ENCODE results near the gene PLA2G3.

PLA2G3 gene

DNA sequence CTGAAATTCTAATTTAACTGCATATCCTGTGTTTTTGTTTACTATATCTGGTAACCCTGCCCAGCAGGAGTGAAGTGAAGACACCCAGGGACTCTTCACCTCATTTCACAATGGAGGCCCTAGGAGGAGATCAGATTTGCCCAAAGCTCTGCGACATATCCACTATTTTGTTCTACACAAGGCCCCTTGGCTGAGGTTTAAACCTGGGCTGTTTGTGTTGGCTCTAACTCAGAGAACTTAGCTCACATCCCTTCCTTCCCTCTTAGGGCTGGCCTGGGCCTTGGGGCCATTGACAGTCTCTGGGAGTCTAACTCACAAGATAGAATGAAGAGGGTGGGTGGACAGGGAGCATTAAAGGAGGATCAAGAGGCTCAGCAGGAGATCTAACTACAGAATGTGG is 8.2 kb upstream of the PLA2G3 start:
- in situ Hi-C loops (cut with MboI; ENCODE audit: low sequenced_read_pairs): no loop called here

DNA sequence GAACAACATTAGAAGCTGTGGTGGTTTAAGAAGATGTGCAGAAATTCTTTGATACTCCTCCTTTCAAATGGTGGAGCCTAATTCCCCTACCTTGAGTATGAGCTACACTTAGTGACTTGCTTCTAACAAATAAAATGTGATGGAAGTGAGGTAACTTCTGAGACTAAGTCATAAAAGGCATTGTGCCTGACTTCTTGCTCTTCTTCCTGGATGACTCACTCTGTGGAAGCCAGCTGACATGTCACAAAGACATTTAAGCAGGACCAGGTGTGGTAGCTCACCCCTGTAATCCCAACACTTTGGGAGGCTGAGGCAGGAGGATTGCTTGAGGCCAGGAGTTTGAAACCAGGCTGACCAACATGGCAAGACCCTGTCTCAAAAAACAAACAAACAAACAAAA is 3.9 kb upstream of the PLA2G3 start:
- in situ Hi-C loops (cut with MboI; ENCODE audit: low sequenced_read_pairs): no loop called here

DNA sequence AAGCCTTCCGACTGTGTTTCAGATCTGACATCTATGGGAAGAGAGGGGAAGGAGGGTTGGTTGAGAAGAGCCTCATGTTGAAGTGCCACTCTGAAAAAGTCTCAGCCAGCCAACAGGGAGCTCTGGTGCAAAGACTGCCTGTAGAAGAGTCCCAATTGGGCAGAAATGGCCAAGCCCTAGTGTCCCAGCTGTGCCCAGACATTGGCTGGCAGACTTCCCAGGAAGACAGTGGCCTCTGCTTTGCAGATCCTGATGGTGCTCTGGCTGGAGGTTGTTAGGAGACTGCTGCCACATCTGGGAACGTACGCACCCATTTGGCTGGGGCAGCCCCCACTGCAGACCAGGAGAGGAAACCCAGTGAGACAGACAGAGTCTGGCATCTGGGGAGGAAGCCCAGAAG is 3.2 kb upstream of the PLA2G3 start:
- in situ Hi-C loops (cut with MboI; ENCODE audit: low sequenced_read_pairs): no loop called here

GRCh38 chr22:31143038-31143437 is 2.7 kb upstream of the PLA2G3 start:
- in situ Hi-C loops (cut with MboI; ENCODE audit: low sequenced_read_pairs): no loop called here

- in situ Hi-C loops (cut with MboI; ENCODE audit: low sequenced_read_pairs): no loop called here
Observed at GRCh38 chr22:31142285-31142684, 2.0 kb upstream of the PLA2G3 start.

GRCh38 chr22:31141551-31141950 is 1.2 kb upstream of the PLA2G3 start:
- in situ Hi-C loops (cut with MboI; ENCODE audit: low sequenced_read_pairs): no loop called here

GRCh38 chr22:31140746-31141145 is 438 bp upstream of the PLA2G3 start:
- in situ Hi-C loops (cut with MboI; ENCODE audit: low sequenced_read_pairs): no loop called here

- in situ Hi-C loops (cut with MboI; ENCODE audit: low sequenced_read_pairs): no loop called here
Observed at GRCh38 chr22:31139066-31139465, 1.2 kb downstream of the PLA2G3 start.

DNA sequence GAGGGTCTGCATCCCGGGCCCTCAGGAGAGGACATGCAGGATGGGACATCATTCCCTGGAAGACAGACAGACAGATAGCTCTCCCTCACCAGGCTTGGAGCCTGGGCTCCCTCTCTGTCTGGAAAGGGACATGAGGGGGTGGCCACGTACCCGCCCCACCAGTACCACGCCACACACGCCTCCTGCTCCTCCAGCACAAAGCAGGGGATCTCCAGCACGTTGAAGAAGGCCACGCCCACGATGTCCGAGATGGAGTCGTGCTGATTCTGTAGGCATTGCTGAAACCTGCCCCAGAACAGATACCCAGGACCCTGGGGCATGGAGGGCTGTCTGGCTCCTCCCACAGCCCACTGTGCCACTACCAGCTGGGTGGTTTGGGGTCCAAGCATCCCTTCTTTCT is 2.2 kb downstream of the PLA2G3 start:
- in situ Hi-C loops (cut with MboI; ENCODE audit: low sequenced_read_pairs): no loop called here

DNA sequence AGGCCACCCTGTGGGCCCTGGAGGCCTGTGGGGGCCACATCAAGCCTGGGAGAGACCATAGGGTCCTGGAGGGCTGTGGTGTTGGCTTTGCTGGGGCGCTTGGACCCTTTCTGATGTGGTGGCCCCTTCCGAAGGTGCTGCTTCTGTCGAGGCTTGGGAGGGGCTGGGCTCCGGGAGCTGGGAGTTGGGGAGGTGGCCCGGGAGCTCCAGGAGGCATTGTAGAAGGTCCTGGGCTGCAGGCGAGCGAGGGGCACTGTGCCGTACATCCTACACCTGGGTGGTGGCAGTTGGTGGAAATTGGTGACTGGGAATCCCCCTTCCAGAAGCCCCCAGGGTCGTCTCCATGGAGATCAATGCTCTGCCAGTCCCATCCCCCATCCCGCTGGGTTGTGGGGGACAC is 2.6 kb downstream of the PLA2G3 start:
- in situ Hi-C loops (cut with MboI; ENCODE audit: low sequenced_read_pairs): no loop called here

DNA sequence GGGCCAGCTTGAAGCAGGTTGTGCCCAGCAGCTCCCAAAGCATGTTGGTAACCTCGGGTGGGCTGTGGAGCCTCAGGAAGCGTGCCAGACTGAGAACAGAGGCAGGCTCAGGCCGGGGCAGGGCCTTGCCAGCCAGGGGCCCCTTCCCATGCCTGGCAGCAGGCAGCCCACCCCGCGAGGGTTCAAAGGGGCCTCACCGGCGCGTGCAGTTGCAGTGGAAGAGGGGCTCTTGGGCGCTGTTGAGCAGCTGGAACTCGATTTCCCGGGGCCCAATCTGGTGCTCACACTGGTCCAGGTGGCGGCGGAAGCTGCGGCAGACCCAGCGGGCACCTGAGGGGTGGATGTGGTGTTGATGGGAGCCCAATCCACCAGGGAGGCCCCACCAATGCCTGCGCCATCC is 3.6 kb downstream of the PLA2G3 start:
- in situ Hi-C loops (cut with MboI; ENCODE audit: low sequenced_read_pairs): no loop called here

DNA sequence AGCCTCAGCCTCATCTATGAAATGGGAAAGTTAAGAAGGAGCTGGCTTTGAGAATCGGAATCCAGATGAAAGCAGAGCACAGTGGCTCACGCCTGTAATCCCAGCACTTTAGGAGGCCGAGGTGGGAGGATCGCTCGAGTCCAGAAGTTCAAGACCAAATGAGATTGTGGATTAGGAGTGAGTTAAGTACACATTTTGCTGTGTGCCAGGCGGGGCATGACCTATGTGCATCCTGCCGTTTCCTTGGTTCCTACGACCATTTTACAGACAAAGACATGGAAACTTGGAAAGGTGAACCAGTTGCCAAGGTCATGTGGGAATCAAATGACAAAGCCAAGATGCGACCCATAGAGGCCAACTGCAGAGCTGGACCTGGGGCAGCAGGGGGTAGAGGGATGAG is 4.2 kb downstream of the PLA2G3 start:
- in situ Hi-C loops (cut with MboI; ENCODE audit: low sequenced_read_pairs): no loop called here

- in situ Hi-C loops (cut with MboI; ENCODE audit: low sequenced_read_pairs): no loop called here
Observed at GRCh38 chr22:31135706-31136105, 4.6 kb downstream of the PLA2G3 start.

GRCh38 chr22:31134688-31135087 is 5.6 kb downstream of the PLA2G3 start:
- in situ Hi-C loops (cut with MboI; ENCODE audit: low sequenced_read_pairs): no loop called here

- in situ Hi-C loops (cut with MboI; ENCODE audit: low sequenced_read_pairs): no loop called here
Observed at GRCh38 chr22:31133911-31134310, 6.4 kb downstream of the PLA2G3 start.

DNA sequence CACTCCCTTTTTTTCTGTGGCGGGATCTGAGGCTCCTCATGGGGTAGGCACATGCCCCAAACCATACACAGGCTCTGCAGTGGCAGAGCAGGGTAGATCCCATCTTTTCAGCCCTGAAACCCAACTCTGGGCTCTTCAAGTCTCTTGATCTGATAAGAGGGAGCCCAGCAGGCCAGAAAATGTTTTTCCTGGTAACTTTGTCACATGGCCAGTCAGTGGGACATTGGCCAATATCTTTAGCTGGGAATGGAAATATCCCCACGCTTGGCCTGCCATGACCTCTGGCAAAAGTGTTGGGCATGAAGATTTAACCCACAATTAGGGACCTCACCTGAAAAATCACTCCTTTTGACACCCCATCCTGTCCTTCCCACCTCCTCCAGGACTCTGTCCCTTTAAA is 9.4 kb downstream of the PLA2G3 start:
- in situ Hi-C loops (cut with MboI; ENCODE audit: low sequenced_read_pairs): no loop called here

GRCh38 chr22:31128156-31128555 is 12.2 kb downstream of the PLA2G3 start:
- in situ Hi-C loops (cut with MboI; ENCODE audit: low sequenced_read_pairs): no loop called here

DNA sequence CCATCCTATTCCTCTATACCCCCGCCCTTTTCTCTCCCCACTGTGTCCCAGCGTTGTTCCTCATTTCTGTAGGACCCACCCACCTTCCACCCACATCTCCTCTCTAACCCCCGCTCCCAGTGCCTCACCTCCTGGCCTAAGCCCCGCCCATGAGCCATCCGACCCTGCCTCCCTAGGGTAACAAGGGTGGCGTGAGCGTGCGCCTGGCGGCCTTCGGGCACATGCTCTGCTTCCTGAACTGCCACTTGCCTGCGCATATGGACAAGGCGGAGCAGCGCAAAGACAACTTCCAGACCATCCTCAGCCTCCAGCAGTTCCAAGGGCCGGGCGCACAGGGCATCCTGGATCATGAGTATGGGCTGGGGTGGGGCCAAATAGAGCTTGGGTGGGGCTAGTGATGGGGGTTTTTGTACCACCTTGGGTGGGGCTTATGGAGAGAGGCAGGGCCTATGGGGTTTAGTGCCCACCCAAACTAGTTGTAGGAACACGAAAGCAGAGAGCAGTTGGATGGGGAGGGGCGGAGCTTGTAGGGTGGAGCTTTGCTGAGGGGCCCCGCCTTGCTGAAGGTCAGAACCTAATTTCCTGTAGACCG is 13.0 kb downstream of the PLA2G3 start:
- in situ Hi-C loops (cut with MboI; ENCODE audit: low sequenced_read_pairs): no loop called here

- in situ Hi-C loops (cut with MboI; ENCODE audit: low sequenced_read_pairs): no loop called here
Observed at GRCh38 chr22:31126869-31127175, 13.5 kb downstream of the PLA2G3 start.

DNA sequence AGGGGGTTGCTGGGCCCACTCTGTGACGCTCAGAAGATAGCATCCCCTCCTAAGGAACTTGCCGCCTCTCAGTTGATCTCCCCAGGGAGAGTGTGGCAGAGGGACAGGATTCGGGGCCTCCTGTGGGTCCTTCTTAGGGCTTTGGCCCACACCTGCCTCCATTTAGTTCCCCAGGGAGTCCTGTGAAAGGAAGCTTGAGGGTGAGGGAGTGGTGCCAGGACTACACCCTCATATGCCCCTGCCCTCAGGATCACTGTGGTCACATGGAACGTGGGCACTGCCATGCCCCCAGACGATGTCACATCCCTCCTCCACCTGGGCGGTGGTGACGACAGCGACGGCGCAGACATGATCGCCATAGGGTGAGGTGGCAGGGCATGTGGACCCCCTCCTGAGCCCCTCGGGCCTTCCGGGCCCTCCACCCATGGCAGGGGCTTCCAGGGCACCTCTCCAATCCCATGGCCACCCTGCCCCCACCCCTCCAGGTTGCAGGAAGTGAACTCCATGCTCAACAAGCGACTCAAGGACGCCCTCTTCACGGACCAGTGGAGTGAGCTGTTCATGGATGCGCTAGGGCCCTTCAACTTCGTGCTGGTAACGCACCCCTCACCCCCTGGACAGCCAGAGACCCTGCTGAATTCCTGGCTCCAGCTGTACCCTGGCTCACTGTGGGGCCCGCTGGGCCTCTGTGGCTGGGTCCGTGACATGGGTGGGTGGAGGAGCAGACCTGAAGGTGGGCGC is 14.0 kb downstream of the PLA2G3 start:
- in situ Hi-C loops (cut with MboI; ENCODE audit: low sequenced_read_pairs): no loop called here

DNA sequence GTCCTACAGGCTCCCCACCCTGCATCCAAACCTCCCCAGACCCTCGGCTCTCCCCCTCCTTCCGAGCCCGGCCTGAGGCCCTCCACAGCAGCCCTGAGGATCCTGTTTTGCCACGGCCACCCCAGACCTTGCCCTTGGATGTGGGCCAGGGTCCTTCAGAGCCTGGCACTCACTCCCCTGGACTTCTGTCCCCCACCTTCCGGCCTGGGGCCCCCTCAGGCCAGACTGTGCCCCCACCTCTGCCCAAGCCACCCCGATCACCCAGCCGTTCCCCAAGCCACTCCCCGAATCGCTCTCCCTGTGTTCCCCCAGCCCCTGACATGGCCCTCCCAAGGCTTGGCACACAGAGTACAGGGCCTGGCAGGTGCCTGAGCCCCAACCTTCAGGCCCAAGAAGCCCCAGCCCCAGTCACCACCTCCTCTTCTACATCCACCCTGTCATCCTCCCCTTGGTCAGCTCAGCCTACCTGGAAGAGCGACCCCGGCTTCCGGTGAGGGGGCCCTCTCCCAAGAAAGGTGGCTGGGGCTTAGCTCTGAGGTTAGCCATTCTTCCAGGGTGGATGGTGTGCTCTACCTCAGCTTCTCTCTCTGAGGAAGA is 14.7 kb downstream of the PLA2G3 start:
- in situ Hi-C loops (cut with MboI; ENCODE audit: low sequenced_read_pairs): no loop called here

DNA sequence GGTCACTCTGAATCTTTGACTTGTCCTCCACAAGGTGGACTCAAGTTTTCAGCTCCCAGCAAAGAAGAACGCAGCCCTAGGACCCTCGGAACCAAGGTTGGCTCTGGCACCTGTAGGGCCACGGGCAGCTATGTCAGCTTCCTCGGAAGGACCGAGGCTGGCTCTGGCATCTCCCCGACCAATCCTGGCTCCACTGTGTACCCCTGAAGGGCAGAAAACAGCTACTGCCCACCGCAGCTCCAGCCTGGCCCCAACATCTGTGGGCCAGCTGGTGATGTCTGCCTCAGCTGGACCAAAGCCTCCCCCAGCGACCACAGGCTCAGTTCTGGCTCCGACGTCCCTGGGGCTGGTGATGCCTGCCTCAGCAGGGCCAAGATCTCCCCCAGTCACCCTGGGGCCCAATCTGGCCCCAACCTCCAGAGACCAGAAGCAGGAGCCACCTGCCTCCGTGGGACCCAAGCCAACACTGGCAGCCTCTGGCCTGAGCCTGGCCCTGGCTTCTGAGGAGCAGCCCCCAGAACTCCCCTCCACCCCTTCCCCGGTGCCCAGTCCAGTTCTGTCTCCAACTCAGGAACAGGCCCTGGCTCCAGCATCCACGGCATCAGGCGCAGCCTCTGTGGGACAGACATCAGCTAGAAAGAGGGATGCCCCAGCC is 15.4 kb downstream of the PLA2G3 start:
- in situ Hi-C loops (cut with MboI; ENCODE audit: low sequenced_read_pairs): no loop called here
